HG02973 (cell line): ENCODE measurements around the gene TFF1.

ENCODE experiments used
- ATAC-seq: cut with Tn5 transposase; IDR thresholded peaks from one replicate; pipeline ENCODE4 v1.9.1; 2021; ENCODE audit warnings: moderate library complexity; ENCODE audit not compliant: unreplicated experiment

TFF1 gene

GRCh38 chr21:42321231-42321630 is 45.1 kb downstream of the TFF1 start:
- ATAC-seq: no peak

DNA sequence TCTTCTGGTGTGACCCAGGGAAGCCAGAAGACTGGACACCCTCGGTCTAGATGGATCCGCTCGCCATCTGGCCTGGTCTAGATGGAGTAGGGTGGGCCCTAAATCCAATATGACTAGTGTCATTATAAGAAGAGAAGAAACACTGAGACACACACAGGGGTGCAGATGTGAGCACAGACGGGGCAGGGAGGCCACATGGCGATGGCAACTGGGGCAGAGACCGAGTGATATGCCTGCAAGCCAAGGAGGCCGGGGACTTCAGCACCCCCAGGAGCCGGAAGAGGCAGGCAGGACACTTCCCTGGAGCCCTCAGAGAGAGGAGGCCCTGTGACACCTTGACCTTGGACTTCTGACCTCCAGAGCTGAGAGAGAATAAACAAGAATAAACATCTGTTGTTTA is 45.5 kb downstream of the TFF1 start:
- no peak for ATAC-seq

- no peak for ATAC-seq
These were observed 46.3 kb downstream of the TFF1 start for GRCh38 chr21:42319851-42320572.

- no peak for ATAC-seq
These were observed 47.0 kb downstream of the TFF1 start for GRCh38 chr21:42319376-42319775.

DNA sequence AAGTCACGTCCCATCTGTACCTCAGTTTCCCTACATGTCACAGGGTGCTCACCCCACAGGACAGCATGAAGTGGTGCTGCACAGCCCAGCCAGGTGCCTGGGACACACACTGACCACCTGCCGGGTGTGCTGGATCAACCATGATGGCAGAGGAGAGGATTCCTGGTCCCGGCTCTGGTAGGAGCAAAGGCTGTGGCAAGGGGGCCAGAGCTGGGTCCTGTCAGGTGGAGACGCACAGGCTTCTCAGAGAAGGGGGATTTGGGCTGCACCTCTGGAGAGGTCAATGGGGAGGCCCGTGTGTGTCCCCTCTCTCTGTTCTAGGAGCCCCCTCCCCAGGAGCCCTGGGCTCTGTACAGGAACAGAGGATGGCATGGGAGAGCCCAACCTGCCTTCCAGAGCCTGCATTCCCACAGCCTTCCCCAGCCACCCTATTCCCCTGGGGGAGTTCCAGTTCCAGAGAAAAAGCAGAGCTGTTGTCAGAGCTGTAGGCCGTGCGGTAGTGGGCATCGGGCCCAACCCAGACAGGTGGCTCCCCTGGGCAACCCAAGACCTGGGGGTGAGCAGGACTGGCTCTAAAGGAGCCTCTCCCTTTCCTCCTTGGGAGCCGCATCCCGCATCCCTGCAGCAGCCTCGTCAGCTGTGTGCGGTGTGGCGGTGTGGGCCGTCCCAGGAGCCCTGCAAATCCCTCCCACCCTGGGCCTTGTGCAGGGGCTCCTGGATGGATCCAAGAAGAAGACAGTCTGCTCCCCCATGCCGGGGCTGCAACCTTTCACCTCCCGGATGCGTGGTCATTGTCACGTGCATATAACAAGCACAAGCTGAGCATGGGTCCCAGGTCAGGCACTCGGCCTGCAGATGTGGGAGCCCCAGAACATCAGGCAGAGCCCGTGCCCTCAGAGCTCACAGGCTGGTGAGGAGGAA is 48.2 kb downstream of the TFF1 start:
- no peak for ATAC-seq

GRCh38 chr21:42317341-42317741 is 49.0 kb downstream of the TFF1 start:
- ATAC-seq: no peak

DNA sequence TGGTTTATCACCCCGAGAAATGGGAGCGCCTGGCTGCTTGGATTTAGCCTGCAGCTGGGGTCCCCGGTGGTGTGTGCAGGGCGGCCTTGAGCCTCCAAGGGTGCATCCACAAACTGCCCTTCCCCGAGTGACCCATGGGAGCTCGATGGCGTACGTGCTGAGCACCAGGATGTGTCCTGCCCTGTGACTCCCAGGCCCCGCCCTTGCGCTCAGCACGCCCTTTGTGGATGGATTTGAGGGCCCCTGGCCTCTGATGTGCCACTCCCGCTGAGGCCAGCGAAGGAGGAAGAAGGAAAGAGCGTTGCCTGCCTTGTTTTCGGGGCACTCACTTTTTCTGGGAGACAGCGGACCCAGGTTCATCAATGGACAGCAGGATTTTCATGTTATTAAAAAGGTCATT is 49.4 kb downstream of the TFF1 start:
- no peak for ATAC-seq

GRCh38 chr21:42315296-42315891 is 50.9 kb downstream of the TFF1 start, which contains the start of gene TFF3:
TFF3 (minus strand) TSS chr21:42315409; CDS start chr21:42315374, 35 bp downstream.
- no peak for ATAC-seq

- no peak for ATAC-seq
These were observed 51.6 kb downstream of the TFF1 start for GRCh38 chr21:42314616-42315295.

- no peak for ATAC-seq
These were observed 52.8 kb downstream of the TFF1 start for GRCh38 chr21:42313501-42313969.

GRCh38 chr21:42312626-42313104 is 53.7 kb downstream of the TFF1 start:
- no peak for ATAC-seq
